H1 (cell line): ENCODE results near the gene MIER2. TPM values are rescaled to one million over a fixed set of nuclear protein-coding genes. Genes with fewer than 3 reads are reported as not detected.

ENCODE experiments used
- GABPA ChIP-seq: IDR thresholded peaks from 2 replicates; pipeline ENCODE4 v1.6.1; 2011; ENCODE audit warnings: mild to moderate bottlenecking, low read length, moderate library complexity, borderline replicate concordance; ENCODE audit not compliant: insufficient read depth
- polyA plus RNA-seq, 7 experiments: library from polyadenylated mRNA; depleted of rRNA in 3 of 7; stranded (reverse) in 5 of 7; unstranded in 2 of 7; fragments of >200 nt in 5 of 7; fragments of 200-250 nt in 2 of 7; gene quantifications; 1 replicate in 5 of 7; 2 replicates in 1 of 7; 4 replicates in 1 of 7; pipeline versions ENCODE4 v1.2.1 to v1.2.3, GENCODE V29; 2011 to 2013; ENCODE audit warnings: missing spikeins in 2 of 7, mixed read lengths in 2 of 7
- total RNA-seq: library from RNA; stranded (reverse); fragmentation: NEBNext Ultra II Directional; extraction: Animal tissue kit (Norgen Biotek cat#: 25700); gene quantifications from 2 replicates; pipeline ENCODE4 v1.2.1, GENCODE V29; 2021
- TF ChIP-seq, protein P1 (sequence below): IDR thresholded peaks from 2 replicates; pipeline ENCODE4 v1.6.1; 2012; ENCODE audit warnings: inconsistent platforms

Gene MIER2
- total and polyA plus RNA-seq, 2 of the 8 experiments (the other 6 are each of a cell fraction or from before 2014, with no cell fraction given): 30.3 to 48.3 TPM

DNA sequence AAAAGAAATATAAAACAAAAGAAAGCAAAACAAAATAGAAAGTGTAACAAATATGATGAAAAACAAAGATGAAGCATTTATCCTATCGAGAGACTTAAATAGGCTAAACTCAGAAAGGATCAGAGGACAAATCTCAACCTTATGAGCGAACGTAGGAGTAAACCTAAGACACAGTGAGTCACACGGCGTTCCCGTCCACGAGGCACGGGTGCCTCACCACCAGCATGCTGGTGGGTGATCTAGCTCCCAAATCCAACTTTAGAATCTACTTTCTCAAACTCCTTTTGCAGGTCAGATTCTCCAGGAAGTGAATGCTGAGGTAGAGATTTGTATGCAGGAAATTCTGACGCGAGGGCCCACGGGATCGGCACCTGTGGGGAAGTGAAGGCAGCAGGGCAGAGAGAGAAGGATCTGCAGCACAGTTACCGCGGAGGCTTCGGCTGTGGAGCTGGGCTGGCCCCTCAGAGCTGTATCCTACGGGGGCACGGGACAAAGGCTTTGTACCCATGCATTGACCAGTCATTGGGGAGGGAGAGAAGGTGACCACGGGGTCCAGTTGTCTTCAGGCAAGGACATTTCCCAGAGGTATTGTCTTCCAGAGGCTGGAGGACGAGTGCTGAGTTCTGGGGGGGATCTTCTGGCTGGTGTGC is 7.5 kb upstream of the MIER2 start (continued):
- TF ChIP-seq GABPA: no peak
- TF ChIP-seq, protein P1, sequence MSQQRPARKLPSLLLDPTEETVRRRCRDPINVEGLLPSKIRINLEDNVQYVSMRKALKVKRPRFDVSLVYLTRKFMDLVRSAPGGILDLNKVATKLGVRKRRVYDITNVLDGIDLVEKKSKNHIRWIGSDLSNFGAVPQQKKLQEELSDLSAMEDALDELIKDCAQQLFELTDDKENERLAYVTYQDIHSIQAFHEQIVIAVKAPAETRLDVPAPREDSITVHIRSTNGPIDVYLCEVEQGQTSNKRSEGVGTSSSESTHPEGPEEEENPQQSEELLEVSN: no peak
